ENCODE measurements around the gene RGS7.

DNA sequence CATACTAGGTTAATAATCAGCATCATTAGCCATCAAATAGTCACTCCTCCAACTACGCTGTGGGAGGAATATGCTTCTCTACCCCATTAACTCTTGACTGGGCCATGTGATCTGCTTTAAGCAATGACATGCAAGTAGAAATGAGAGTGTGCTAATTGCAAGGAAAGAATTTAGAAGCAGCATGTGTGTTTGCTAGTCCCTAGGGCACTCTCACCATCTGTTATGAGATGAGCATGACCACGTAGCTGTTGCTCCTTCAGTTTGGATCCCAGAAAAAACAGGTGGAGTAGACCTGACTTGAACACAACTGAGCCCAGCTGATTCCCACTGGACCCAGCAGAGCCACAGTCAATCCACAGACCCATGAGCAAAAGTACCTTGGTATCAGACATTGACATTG lies 19.7 kb upstream of the RGS7 start:
- TF ChIP-seq, protein P1, sequence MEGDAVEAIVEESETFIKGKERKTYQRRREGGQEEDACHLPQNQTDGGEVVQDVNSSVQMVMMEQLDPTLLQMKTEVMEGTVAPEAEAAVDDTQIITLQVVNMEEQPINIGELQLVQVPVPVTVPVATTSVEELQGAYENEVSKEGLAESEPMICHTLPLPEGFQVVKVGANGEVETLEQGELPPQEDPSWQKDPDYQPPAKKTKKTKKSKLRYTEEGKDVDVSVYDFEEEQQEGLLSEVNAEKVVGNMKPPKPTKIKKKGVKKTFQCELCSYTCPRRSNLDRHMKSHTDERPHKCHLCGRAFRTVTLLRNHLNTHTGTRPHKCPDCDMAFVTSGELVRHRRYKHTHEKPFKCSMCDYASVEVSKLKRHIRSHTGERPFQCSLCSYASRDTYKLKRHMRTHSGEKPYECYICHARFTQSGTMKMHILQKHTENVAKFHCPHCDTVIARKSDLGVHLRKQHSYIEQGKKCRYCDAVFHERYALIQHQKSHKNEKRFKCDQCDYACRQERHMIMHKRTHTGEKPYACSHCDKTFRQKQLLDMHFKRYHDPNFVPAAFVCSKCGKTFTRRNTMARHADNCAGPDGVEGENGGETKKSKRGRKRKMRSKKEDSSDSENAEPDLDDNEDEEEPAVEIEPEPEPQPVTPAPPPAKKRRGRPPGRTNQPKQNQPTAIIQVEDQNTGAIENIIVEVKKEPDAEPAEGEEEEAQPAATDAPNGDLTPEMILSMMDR (IDR thresholded peaks at IDR 0.05) = no peak
- TF ChIP-seq POLR2A (IDR thresholded peaks at IDR 0.05) = no peak

All from body of pancreas (tissue), 4 donors.